Left colon (tissue), 2 donors: ENCODE data around the gene RHOF. TPM values are rescaled to one million over a fixed set of nuclear protein-coding genes. Genes with fewer than 3 reads are reported as not detected.
"Not testable (repeated sequence)": the region's sequence is repeated elsewhere in the genome, so short reads cannot be mapped to it uniquely, and the experiment has no call there.

Experiments
- ATAC-seq: fragments of 200-7000 bp; cut with Tn5 transposase; one replicate; pipeline ENCODE4 v1.9.1; 2020; ENCODE audit warnings: mild to moderate bottlenecking, moderate library complexity
- DNase-seq, 2 donors: peaks; one replicate each; pipeline ENCODE4 v3.0.0-alpha.2; 2020
- intact Hi-C, 2 donors: fragments of 100-400 bp; cut with DNase I in 1 of 2; cut with micrococcal nuclease in 1 of 2; formaldehyde crosslinking; loops; one replicate each; pipeline versions ENCODE4 v1.11.2 to v1.14.0; 2022; cut with DNase I, micrococcal nuclease
- total RNA-seq, 2 donors: library from RNA; stranded (reverse); fragmentation: NEBNext Ultra II Directional; extraction: Animal tissue kit (Norgen Biotek cat#: 25700); gene quantifications; one replicate each; pipeline ENCODE4 v1.2.1, GENCODE V29; 2021
- donor health status: DM: no; HTN: no; CAD: no.
- donor health status: DM: yes; HTN: yes; CAD: no.

Gene RHOF
- total RNA-seq, 2 donors from 2014 or later, result 60.3 to 148 TPM

DNA sequence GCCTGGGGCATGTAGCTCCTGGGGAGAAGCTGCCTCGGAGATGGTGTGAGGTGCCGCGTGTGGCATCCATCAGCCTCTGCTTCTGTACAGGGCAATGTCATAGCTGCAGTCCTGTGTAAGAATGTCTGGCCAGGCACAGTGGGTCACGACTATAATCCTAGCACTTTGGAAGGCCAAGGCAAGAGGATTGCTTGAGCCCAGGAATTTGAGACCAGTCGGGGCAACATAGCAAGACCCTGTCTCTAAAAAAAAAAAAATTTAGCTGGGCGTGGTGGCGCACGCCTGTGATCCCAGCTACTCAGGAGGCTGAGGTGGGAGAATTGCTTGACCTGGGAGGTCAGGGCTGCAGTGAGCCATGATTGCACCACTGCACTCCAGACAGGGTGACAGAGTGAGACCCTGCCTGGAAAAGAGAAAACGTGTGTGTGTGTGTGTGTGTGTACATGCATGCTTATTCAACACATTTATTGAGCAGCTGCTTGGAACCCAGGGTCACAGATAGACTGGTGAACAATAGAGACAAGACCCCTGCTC, 24.1 kb downstream of the RHOF start:
- ATAC-seq (no peak), DNase-seq (no peak)
- intact Hi-C loops, result no loop called here

DNA sequence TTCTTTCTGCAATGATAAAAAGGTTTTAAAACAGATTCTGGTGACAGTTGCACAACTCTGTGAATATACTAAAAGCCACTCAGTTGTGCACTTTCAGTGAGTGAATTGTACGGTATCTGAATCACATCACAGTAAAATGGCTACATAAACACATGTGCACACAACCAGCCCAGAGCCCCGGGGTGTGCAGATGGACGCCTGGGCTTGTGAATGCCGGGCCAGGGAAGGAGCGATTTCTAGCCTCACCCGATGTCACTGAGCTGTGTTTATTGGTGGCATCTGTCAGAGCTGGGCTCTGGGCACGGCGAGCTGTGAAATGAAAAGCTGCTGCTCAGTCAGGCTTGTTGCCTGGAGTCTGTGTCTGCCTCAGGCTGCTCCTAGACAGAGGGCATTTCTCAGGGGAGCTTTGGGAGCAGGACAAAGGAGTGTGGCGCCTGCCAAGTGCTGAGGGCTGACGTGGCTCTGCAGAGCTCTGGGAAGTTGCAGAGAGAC, 25.9 kb downstream of the RHOF start:
- no peak for DNase-seq
- intact Hi-C loops, result no loop called here
- no peak for ATAC-seq

DNA sequence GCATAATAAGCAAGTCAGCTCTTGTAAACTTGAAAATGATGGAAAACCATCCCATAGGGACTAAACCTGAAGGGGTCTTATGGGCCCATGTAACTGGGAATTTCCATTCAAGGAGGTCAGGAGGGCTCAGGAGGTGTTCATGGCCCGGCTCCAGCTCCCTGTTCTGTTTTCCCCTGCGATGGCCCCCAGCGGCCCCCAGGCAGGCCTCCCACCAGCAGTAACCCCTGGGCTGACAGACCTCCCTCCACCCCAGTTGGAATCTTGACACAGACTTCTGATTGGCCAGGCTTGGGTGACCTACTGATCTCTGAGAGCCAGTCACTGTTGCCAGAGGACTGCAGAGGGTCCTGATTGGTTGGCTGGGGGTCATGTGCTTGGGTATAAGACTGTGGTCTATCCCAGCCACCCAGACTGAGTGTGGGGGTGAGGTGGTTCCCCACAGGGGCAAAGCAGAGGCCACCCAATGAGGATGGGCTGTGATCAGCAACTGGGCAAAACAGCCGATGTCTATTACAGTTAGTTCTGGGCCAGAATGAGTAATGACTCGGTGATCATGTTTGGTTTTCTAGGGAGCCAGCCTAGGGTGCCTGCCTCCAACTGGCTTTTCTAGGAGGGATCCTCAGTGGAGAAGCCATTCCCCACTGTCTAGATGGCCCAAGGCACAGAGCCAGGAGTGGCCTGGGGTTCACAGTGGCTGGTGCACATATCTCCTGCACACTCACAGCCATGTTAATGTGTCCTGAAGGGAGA, 27.0 kb downstream of the RHOF start:
- intact Hi-C loops, result no loop called here
- ATAC-seq, result no peak

DNA sequence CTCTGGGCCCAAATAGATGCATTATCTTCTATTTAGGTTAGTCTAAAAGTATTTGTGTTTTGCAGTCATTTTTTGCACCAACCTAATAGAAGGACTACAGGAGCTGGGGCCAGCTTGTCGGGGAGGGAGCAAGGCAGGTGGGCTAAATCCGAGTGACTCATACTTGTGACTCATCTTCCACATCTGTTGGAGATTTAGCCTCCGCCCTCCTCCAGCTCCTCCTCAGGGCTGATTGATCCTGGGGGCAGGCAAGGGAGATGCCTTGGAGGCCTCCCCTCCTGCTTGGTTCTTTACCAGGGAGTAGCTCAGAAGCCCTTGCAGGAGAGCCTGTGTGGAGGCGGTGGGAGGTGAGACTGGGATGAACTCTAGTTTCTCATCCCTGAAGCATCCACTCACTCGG, 27.9 kb downstream of the RHOF start:
- intact Hi-C loops, result no loop called here
- DNase-seq, result no peak
- ATAC-seq, result no peak

More for the DNA sequence above, 27.0 kb downstream of the RHOF start:
- no peak for DNase-seq

DNA sequence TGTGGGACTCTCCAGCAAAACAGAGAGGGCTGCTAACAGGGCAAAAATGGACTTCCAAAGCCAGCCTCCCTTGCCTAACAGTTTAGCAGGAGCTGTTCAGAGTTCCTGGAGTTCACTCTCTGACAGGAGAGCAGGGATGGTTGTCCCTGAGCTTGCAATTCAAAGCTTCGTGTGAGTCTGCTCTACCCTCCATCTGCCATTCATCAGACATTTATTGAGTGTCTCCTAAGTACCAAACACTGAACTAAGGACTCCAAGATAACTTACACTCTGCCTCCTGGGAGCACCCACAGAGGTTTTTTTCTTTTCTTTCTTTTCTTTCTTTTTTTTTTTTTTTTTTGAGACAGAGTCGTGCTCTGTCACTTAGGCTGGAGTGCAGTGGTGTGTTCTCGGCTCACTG, 28.7 kb downstream of the RHOF start:
- DNase-seq (no peak), ATAC-seq (no peak)
- intact Hi-C loops, result no loop called here

DNA sequence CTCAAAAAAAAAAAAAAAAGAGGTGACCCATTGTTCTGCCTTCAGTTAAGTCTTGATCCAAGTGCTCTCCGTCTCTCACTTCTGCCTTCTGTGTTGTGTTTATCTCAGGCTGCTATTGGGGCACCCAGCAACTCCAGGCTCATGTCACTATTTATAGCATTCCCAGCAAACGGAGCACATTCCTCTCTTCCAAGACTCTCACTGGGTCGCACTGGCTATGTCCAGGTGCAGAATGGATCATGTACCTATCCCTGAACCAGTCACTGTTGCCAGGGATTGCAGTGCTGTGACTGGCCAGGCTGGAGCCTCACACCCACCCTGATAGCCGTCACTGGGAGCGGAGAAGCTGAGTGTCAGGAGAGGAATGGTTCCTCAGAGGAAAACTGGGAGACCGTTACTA, 31.2 kb downstream of the RHOF start:
- ATAC-seq (no peak), DNase-seq (no peak)
- intact Hi-C loops, result no loop called here

DNA sequence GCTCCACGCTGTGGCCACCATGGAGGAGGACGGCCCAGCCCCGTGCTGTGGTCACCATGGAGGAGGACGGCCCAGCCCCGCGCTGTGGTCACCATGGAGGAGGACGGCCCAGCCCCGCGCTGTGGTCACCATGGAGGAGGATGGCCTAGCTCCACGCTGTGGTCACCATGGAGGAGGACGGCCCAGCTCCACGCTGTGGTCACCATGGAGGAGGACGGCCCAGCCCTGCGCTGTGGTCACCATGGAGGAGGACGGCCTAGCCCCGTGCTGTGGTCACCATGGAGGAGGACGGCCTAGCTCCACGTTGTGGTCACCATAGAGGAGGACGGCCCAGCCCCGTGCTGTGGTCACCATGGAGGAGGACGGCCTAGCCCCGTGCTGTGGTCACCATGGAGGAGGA, 35.0 kb downstream of the RHOF start:
- ATAC-seq, DNase-seq, intact Hi-C loops: not testable (repeated sequence)

DNA sequence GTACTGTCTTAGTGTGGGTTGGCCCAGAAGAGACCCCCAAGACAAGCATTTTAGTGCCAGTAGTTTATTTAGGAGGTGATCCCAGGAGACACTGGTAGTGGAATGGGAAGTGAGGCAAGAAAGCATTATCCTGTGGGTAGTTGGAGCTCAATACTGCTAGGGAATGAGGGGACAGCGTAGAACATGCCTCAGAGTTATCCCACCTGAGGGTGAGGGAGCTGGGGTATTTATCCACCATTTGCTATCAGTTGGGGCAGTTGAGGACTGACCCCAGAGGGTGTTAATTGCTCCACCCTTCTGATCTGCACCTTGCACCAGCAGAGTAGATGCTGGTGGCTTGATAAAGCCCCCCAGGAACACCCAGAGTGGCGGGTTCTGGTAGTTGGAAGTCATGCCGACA, 37.9 kb downstream of the RHOF start:
- ATAC-seq (no peak), DNase-seq (no peak)
- intact Hi-C loops, result no loop called here

DNA sequence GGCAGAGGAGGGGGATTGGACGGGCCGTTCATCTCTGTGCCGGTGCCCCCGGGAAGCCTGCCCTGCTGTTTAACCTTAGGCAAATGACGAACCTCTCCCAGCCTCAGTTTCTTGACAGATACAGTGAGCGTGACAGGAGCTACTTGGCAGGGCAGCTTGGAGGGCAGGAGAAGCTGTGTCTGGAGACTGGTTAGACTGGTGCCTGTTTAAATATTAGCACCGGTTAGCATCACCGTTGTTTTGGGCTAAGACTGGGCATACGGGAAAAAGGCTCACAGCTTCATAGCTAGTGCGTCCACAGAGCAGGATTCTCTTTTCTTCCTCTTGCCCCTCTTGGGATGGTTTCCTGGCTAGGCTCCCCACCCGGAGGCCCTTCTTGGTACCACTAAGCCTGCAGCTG, 38.7 kb downstream of the RHOF start:
- no peak for ATAC-seq
- DNase-seq, result no peak
- intact Hi-C loops, result no loop called here

DNA sequence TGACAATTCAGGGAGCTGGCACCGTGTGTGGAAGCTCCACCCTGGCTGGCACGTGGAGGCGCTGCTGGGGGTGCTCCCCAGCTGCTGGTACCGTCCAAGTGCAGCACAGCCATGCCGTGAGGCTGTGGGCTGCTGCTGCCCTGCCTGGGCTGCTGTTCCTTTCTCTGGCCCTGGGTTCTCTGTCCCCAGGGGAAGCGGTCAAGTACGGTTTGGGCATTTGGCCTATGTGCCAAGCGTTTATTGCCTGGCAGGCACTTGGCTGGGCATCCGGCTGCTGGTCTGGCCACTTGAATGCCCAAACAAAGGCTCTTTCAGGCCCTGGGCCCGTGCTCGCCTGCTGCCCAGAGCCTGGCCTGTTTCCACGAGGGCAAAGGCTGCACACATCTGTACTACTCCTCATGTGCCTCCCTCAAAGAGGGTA, 39.6 kb downstream of the RHOF start:
- DNase-seq (peak; percentile 14 to 41), ATAC-seq (peak; percentile 49)
- intact Hi-C loops, result no loop called here

DNA sequence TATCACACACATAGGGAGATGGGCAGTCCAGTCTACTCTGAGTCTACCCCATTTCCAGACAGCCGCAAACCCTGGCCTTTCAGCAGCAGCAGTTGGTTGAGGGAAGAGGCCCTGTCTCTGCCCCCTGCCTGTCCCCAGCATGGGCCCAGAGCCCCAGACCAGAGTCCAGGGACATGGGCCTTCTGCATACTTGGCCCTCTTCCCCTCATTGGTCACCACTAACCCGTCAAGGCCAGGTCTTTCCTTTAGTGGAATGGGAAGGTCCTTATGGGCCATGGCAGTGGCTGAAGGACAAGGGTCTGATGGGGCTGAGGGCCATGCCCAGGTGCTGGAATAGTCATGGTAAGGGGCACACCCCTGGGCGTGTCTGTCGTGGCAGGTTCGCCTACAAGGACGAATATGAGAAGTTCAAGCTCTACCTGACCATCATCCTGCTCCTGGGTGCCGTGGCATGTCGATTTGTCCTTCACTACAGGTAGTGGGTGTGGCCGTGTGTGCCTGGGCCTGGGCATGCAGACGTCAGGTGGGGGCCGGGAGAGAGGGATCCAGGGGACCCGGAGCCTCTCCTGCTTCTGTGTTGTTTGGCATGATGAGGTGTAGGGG, 41.6 kb downstream of the RHOF start:
- intact Hi-C loops, result no loop called here
- ATAC-seq (no peak), DNase-seq (no peak)

DNA sequence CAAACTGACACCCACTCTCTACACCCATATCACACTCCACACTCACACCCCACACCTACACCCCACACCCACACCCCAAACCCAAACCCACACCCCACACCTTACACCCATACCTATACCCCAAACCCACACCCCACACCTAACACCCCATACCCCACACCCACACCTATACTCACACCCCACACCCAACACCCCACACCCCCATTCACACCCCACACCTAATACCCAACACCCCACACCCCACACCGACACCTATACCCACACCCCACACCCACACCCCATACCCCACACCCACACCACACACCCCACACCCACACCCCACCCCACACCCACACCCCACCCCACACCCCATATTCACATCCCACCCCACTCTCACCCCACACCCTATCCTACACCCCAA, 42.5 kb downstream of the RHOF start:
- no peak for DNase-seq
- ATAC-seq, result no peak
- intact Hi-C loops, result no loop called here

DNA sequence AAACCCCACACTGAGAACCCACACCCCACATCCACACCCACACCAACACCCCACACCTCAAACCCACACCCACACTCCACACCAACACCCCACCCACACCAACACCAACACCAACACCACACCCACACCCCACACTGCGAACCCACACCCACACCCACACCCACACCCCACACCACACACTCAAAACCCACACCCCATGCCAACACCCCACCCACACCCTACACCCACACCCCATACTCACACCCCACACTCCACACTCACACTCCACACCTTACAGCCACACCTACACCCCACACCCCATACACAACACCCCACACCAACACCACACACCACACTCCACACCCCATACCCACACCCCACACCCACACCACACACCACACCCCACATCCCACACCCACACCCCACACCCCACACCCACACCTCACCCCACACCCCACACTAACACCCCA, 43.0 kb downstream of the RHOF start:
- ATAC-seq (no peak), DNase-seq (no peak)
- intact Hi-C loops, result no loop called here

DNA sequence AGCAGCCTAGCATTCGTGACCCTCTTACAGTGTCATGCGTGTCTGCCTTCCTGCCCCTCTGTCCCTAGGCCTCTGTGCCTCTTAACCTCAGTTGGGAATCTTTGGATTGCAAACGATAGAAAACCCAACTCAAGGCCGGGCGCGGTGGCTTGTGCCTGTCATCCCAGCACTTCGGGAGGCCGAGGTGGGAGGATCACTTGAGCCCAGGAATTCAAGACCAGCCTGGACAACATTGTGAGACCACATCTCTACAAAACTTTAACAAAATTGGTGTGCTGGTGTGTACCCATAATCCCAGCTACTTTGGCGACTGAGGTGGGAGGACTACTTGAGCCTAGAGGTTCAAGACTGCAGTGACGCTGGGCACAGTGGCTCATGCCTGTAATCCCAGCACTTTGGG, 44.2 kb downstream of the RHOF start:
- intact Hi-C loops, result no loop called here
- ATAC-seq (no peak), DNase-seq (no peak)

DNA sequence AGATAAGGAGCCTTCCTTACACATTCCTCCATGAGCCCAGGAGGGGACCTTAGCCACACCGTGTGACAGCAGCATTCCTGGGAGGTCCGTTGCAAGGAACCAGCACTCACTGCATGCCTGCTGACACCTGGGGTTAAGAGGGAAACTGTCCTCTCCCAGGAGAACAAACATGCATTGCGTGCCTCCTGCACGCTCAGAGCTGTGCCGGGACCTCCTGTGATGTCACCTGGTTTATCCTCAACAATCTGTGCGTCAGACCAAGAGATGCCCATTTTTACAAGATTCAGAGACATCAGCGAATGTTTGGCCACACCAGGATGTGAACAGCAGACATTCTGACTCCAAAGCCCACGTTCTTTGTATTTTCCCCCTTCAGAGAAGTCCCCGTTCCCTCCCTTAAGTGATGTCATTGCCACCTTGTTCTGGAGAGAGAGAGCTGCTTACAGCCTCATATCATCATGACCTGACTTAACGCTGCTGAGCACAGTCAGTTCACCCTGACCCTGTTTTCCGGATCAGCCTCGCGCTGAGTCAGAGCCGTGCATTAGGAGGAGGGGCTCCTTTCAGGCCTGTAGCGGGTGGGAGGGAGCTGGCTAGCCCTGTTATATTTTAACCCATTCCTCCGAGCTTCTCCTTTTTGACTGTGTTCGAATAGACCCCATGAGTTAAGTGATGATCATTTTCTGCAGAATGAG, 44.8 kb downstream of the RHOF start:
- no peak for DNase-seq
- intact Hi-C loops, result no loop called here

DNA sequence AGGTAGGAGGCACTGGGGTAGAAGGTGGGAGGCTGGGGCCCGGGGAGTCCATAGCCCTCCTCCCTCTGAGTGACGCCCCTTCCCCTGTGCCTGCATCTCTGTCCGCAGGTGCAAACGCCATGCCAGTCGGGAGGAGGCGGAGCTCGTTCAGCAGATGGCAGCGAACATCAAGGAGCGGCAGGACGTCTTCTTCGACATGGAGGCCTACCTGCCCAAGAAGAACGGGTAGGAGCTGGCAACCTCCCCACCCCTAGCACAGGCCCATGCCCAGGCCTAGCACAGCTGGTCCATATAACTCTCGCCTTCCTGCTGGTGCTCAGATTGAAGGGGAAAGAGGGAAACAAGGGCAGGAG, 45.3 kb downstream of the RHOF start:
- no peak for ATAC-seq
- intact Hi-C loops, result no loop called here

More for the DNA sequence above, 44.8 kb downstream of the RHOF start:
- ATAC-seq, result no peak

DNA sequence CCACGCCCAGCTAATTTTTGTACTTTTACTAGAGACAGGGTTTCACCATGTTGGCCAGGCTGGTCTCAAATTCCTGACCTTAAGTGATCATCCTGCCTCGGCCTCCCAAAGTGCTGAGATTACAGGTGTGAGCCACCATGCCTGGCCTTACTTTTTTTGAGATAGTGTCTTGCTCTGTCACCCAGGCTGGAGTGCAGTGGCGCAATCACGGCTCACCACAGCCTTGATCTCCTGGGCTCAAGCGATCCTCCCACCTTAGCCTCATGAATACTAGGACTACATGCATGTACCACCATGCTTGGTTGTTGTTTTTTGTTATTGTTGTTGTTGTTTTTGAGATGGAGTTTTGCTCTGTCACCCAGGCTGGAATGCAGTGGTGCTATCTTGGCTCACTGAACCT, 47.9 kb downstream of the RHOF start:
- ATAC-seq, intact Hi-C loops, DNase-seq: not testable (repeated sequence)

More for the DNA sequence above, 45.3 kb downstream of the RHOF start:
- no peak for DNase-seq

DNA sequence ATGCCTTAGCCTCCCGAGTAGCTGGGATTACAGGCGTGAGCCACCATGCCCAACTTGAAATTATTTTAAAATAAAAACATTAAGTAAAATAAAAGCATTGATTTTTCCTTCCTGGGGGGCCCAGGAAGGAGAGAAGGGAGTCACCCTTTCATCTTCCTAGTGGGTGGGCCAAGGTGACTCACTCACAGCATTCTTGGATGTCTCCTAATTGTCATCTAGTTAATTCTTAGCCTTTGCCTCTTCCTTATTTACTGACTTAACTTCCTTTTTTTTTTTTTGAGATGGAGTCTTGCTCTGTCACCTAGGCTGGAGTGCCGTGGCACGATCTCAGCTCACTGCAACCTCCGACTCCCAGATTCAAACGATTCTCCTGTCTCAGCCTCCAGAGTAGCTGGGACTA, 51.7 kb downstream of the RHOF start:
- intact Hi-C loops, result no loop called here
- no peak for ATAC-seq
- DNase-seq, result no peak

DNA sequence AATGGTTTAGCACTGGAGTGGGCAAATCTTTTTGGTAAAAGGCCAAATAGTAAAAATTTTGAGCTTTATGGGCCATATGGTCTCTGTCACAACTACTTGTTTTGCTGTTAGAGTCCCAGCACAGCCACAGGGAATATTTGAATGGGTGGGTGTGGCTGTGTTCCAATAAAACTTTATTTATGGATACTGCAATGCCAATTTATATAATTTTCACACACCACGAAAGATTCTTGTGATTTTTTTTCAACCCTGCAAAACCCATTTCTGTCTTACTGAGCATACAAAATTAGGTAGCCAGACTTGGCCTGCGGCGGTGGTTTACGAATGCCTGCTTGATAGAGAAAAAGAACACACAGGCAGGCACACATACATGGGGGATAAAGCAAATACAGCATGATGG, 52.6 kb downstream of the RHOF start:
- DNase-seq (no peak), ATAC-seq (no peak)
- intact Hi-C loops, result no loop called here

DNA sequence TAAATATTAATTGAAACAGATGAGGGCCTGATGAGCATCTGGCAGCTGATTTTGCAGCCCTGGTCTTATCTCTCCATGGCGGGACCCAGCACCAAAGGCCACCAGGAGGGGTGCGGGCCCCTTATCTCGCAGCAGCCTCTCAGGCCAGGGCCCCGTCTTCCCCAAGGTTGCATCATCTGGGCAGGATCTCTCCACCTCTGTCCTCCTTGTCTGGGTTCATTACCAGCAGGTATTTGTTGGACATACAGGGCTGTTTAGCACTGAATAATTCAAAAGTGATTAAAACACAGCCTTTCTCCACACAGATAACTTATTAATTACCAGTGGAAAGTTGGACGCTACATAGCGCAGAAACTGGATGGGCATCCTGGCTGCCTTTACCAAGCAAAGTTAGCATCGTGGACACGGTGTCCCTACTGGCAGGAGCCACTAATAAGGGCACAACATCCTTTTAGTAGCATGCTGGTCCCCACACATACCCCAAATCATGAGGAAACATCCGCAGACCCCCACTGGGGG, 55.1 kb downstream of the RHOF start:
- intact Hi-C loops, result no loop called here
- no peak for ATAC-seq
- no peak for DNase-seq
